Measurements from ENCODE around the gene SUN2.

The SUN2 gene

GRCh38 chr22:38715852-38716251 lies 39.9 kb downstream of the SUN2 start:
- no peak for TF ChIP-seq CREB1 (IDR thresholded peaks at IDR 0.05; ENCODE audit: low read depth)

- TF ChIP-seq EP300 (IDR thresholded peaks at IDR 0.05; ENCODE audit: borderline replicate concordance) = no peak
Measured at GRCh38 chr22:38715176-38715764, 40.5 kb downstream of the SUN2 start.

DNA sequence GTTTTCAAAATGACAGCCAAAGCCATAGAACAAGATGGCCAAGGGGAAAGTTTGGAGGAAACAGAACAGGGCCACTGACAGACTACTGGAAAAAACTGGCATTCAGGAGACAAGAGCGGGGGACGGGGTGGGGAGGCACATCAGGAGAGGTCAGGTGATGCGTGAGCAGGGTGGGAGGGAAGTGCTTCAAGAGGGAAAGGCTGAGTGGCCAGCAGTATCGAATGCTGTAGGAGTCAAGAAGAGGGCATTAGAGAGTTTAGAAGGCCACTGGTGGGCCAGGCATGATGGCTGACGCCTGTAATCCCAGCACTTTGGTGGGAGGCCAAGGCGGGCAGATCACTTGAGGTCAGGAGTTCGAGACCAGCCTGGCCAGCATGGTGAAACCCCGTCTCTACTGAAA lies 41.9 kb downstream of the SUN2 start:
- TF ChIP-seq YY1 (IDR thresholded peaks at IDR 0.05; ENCODE audit: low read depth) = no peak
- no peak for TF ChIP-seq TCF12 (IDR thresholded peaks at IDR 0.05; ENCODE audit: low read depth)
- TF ChIP-seq TAF1 (IDR thresholded peaks at IDR 0.05; ENCODE audit: low read depth) = no peak
- TF ChIP-seq CEBPB (IDR thresholded peaks at IDR 0.05) = no peak
- no peak for TF ChIP-seq REST (IDR thresholded peaks at IDR 0.05; ENCODE audit: low read depth)
- no peak for TF ChIP-seq CREB1 (IDR thresholded peaks at IDR 0.05; ENCODE audit: low read depth)
- no peak for TF ChIP-seq FOXM1 (IDR thresholded peaks at IDR 0.05; ENCODE audit: borderline replicate concordance, low read depth)
- TF ChIP-seq MAX (IDR thresholded peaks at IDR 0.05) = no peak
- no peak for TF ChIP-seq NFIC (IDR thresholded peaks at IDR 0.05)
- no peak for TF ChIP-seq ZBTB7A (IDR thresholded peaks at IDR 0.05; ENCODE audit: low read depth)
- no peak for TF ChIP-seq EP300 (IDR thresholded peaks at IDR 0.05; ENCODE audit: borderline replicate concordance)
- TF ChIP-seq TEAD4 (IDR thresholded peaks at IDR 0.05) = no peak
- no peak for TF ChIP-seq RAD21 (IDR thresholded peaks at IDR 0.05; ENCODE audit: low read depth)
- TF ChIP-seq EGR1 (IDR thresholded peaks at IDR 0.05) = no peak
- TF ChIP-seq USF1 (IDR thresholded peaks at IDR 0.05) = no peak

- TF ChIP-seq ZBTB7A (IDR thresholded peaks at IDR 0.05; ENCODE audit: low read depth) (no peak), RAD21 (IDR thresholded peaks at IDR 0.05; ENCODE audit: low read depth) (no peak), EGR1 (IDR thresholded peaks at IDR 0.05) (no peak), CREB1 (IDR thresholded peaks at IDR 0.05; ENCODE audit: low read depth) (no peak), TCF12 (IDR thresholded peaks at IDR 0.05; ENCODE audit: low read depth) (no peak), CEBPB (IDR thresholded peaks at IDR 0.05) (no peak), NFIC (IDR thresholded peaks at IDR 0.05) (no peak), REST (IDR thresholded peaks at IDR 0.05; ENCODE audit: low read depth) (no peak), YY1 (IDR thresholded peaks at IDR 0.05; ENCODE audit: low read depth) (no peak), FOXM1 (IDR thresholded peaks at IDR 0.05; ENCODE audit: borderline replicate concordance, low read depth) (no peak), TAF1 (IDR thresholded peaks at IDR 0.05; ENCODE audit: low read depth) (no peak), MAX (IDR thresholded peaks at IDR 0.05) (no peak), EP300 (IDR thresholded peaks at IDR 0.05; ENCODE audit: borderline replicate concordance) (no peak), USF1 (IDR thresholded peaks at IDR 0.05) (no peak), TEAD4 (IDR thresholded peaks at IDR 0.05) (no peak)
Measured at GRCh38 chr22:38712486-38713207, 43.2 kb downstream of the SUN2 start.

GRCh38 chr22:38710866-38711265 lies 44.9 kb downstream of the SUN2 start:
- no peak for TF ChIP-seq MAX (IDR thresholded peaks at IDR 0.05)
- no peak for TF ChIP-seq NFIC (IDR thresholded peaks at IDR 0.05)
- TF ChIP-seq EP300 (IDR thresholded peaks at IDR 0.05; ENCODE audit: borderline replicate concordance) = no peak
- no peak for TF ChIP-seq USF1 (IDR thresholded peaks at IDR 0.05)
- TF ChIP-seq RAD21 (IDR thresholded peaks at IDR 0.05; ENCODE audit: low read depth) = no peak
- TF ChIP-seq REST (IDR thresholded peaks at IDR 0.05; ENCODE audit: low read depth) = no peak
- no peak for TF ChIP-seq TEAD4 (IDR thresholded peaks at IDR 0.05)
